PC-3 (cell line): Measurements from ENCODE around the gene TRIM58. TPM values are rescaled to one million over a fixed set of nuclear protein-coding genes. Genes with fewer than 3 reads are reported as not detected.

ENCODE experiments used
- ATAC-seq: fragments of 200-7000 bp; cut with Tn5 transposase; 2 replicates; pipeline ENCODE4 v1.9.1; 2020; ENCODE audit warnings: mild to moderate bottlenecking, moderate library complexity
- Bru-seq: library from RNA; stranded (reverse); fragments of 400-500 nt; gene quantifications from one replicate; lab custom pipeline; 2021; lab: Mats Ljungman, UMichigan
- BruChase-seq, 2 experiments: library from RNA; stranded (reverse); fragments of 400-500 nt; gene quantifications; one replicate each; lab custom pipeline; 2021; lab: Mats Ljungman, UMichigan
- BruUV-seq: library from RNA; stranded (reverse); fragments of 400-500 nt; replicated peaks from 2 replicates; lab custom pipeline; 2021; lab: Mats Ljungman, UMichigan
- CTCF ChIA-PET: fragments of 300-600 bp; sonication (Branson Sonifier 250); formaldehyde crosslinking; loops from one replicate; lab custom pipeline; 2022; ENCODE audit warnings: antibody characterized with exemption; lab: Charles Lee
- POLR2A ChIA-PET: fragments of 300-600 bp; sonication (Branson Sonifier 250); formaldehyde crosslinking; loops from one replicate; lab custom pipeline; 2022; ENCODE audit warnings: antibody characterized with exemption; ENCODE audit not compliant: unreplicated experiment; lab: Charles Lee
- DNase-seq: peaks from one replicate; pipeline ENCODE4 v3.0.0-alpha.2; 2015
- H2AFZ ChIP-seq: fragments of 300-600 bp; sonication (generic); 2 replicates; pipeline ENCODE4 v1.6.0; 2016; ENCODE audit warnings: antibody characterized with exemption, low read length
- H3F3A ChIP-seq: fragments of 300-600 bp; sonication (generic); one replicate; pipeline ENCODE4 v1.6.0; 2017; ENCODE audit warnings: antibody characterized with exemption, low read length, control low read depth, mild to moderate bottlenecking; ENCODE audit not compliant: unreplicated experiment
- H3K27ac ChIP-seq: fragments of 300-600 bp; sonication (generic); 2 replicates; pipeline ENCODE4 v1.5.1; 2016; ENCODE audit warnings: mild to moderate bottlenecking, low read length
- H3K27me3 ChIP-seq: fragments of 300-600 bp; sonication (generic); 2 replicates; pipeline ENCODE4 v1.6.1; 2016; ENCODE audit warnings: low read length, mixed read lengths
- H3K36me3 ChIP-seq: fragments of 300-600 bp; sonication (generic); 2 replicates; pipeline ENCODE4 v1.6.1; 2016; ENCODE audit warnings: low read depth, mixed run types, low read length, mixed read lengths
- H3K4me1 ChIP-seq: fragments of 300-600 bp; sonication (generic); 2 replicates; pipeline ENCODE4 v1.5.1; 2016; ENCODE audit warnings: low read length; ENCODE audit not compliant: insufficient read depth
- H3K4me2 ChIP-seq: fragments of 300-600 bp; sonication (generic); 2 replicates; pipeline ENCODE4 v1.6.0; 2016; ENCODE audit warnings: low read length
- H3K4me3 ChIP-seq: fragments of 300-600 bp; sonication (generic); 2 replicates; pipeline ENCODE4 v1.5.1; 2016; ENCODE audit warnings: mild to moderate bottlenecking, low read length, mixed read lengths
- H3K79me2 ChIP-seq: fragments of 300-600 bp; sonication (generic); 2 replicates; pipeline ENCODE4 v1.6.1; 2017; ENCODE audit warnings: low read length, mixed read lengths
- H3K9ac ChIP-seq: fragments of 300-600 bp; sonication (generic); 2 replicates; pipeline ENCODE4 v1.6.0; 2016; ENCODE audit warnings: mild to moderate bottlenecking, low read length
- H3K9me2 ChIP-seq: fragments of 300-600 bp; sonication (generic); replicated peaks from 2 replicates; pipeline ENCODE4 v1.6.1; 2016; ENCODE audit warnings: mixed run types, low read length, mixed read lengths
- H3K9me3 ChIP-seq: fragments of 300-600 bp; sonication (generic); 2 replicates; pipeline ENCODE4 v1.6.1; 2016; ENCODE audit warnings: low read length, mixed read lengths
- H4K20me1 ChIP-seq: fragments of 300-600 bp; sonication (generic); 2 replicates; pipeline ENCODE4 v1.6.1; 2016; ENCODE audit warnings: low read length, mixed read lengths
- CTCF ChIP-seq: fragments of 300-600 bp; sonication (generic); conservative IDR thresholded peaks from 2 replicates; pipeline ENCODE4 v1.5.1; 2017; ENCODE audit warnings: antibody characterized with exemption, low read depth, mild to moderate bottlenecking, low read length
- EZH2 ChIP-seq: fragments of 300-600 bp; sonication (generic); IDR thresholded peaks from one replicate; pipeline ENCODE4 v1.6.1; 2017; ENCODE audit warnings: antibody characterized with exemption, mild to moderate bottlenecking, low read length; ENCODE audit not compliant: unreplicated experiment
- EZH2phosphoT487 ChIP-seq: fragments of 300-600 bp; sonication (generic); IDR thresholded peaks from 2 replicates; pipeline ENCODE4 v1.6.1; 2018; ENCODE audit warnings: mild to moderate bottlenecking, antibody characterized with exemption, low read length, borderline replicate concordance
- intact Hi-C: fragments of 100-400 bp; cut with micrococcal nuclease; formaldehyde crosslinking; loops from 2 replicates; pipeline ENCODE4 v1.9.0; 2023
- long read RNA-seq: library from polyadenylated mRNA; unstranded; transcript quantifications from one replicate; pipeline ENCODE4 v2.0.0, GENCODE V29; 2021; ENCODE audit not compliant: unreplicated experiment
- total RNA-seq: library from RNA; depleted of rRNA; stranded (reverse); fragments of >200 nt; gene quantifications from 2 replicates; pipeline ENCODE4 v1.2.3, GENCODE V29; 2014; rRNA removed

The TRIM58 gene
- 22.7 and 46.9 TPM in 2 replicates for total RNA-seq
- percentile 82 among the genes with signal in this experiment for Bru-seq, nascent RNA
- percentile 84 among the genes with signal in this experiment for BruChase-seq, experiment 1, labeled RNA remaining after a 6-hour chase
- BruChase-seq, experiment 2, labeled RNA remaining after a 2-hour chase = percentile 68 among the genes with signal in this experiment
- long read RNA-seq, transcript TRIM58-201 (6 exons, 3,225 nt) = major isoform, 53 of 89 reads
- long read RNA-seq, partial matches to known transcripts = 3 of 89 reads
- long read RNA-seq, other reads (novel, unspliced or antisense) = 33 of 89 reads

- Histone ChIP-seq H3K4me1 (peaks cover 26% of the 10 kb centered on the region), H3F3A (no peaks in the 10 kb centered on the region), H3K27me3 (no peaks in the 10 kb centered on the region), H3K36me3 (peaks cover 6% of the 10 kb centered on the region; the same call in 1 of the 2 replicates), H3K79me2 (peaks cover 33% of the 10 kb centered on the region), H4K20me1 (0 out of 2 replicates have a peak, but pooled peaks cover 4% of the 10 kb centered on the region), H3K9me3 (no peaks in the 10 kb centered on the region), H3K27ac (peak within 1 kb of the TSS; percentile 62), H3K4me2 (peak within 1 kb of the TSS; percentile 85), H3K4me3 (peak within 1 kb of the TSS; percentile 72), H2AFZ (peak within 1 kb of the TSS; percentile 88), H3K9me2 (no peaks in the 10 kb centered on the region), H3K9ac (peak within 1 kb of the TSS; percentile 66)
- BruUV-seq = no TSS peak
- POLR2A ChIA-PET = interaction anchor here (0.5 to 0.6 kb wide), 4 partner anchors 9 to 1001 kb away, joined by 3 to 7 read pairs (median 4); partner anchors contain the start of gene ZNF692
- DNase-seq = peak; percentile 96
- intact Hi-C loops = loop anchor here (1.0 to 5.0 kb wide), 5 partner anchors 8 to 328 kb away; partner anchors contain the start of gene OR14A2
- TF ChIP-seq CTCF = peak; percentile 85
- peak; percentile 94 for TF ChIP-seq EZH2phosphoT487
- no peak for TF ChIP-seq EZH2
- CTCF ChIA-PET = interaction anchor here (0.6 to 2.2 kb wide), 5 partner anchors 29 to 176 kb away, joined by 3 to 14 read pairs (median 5); no protein-coding TSS in a partner anchor
- ATAC-seq = peak; percentile 83
Measured at GRCh38 chr1:247857069-247857984, at the start of gene TRIM58. TRIM58 (plus strand) TSS chr1:247857187; CDS start chr1:247857247, 60 bp downstream.

DNA sequence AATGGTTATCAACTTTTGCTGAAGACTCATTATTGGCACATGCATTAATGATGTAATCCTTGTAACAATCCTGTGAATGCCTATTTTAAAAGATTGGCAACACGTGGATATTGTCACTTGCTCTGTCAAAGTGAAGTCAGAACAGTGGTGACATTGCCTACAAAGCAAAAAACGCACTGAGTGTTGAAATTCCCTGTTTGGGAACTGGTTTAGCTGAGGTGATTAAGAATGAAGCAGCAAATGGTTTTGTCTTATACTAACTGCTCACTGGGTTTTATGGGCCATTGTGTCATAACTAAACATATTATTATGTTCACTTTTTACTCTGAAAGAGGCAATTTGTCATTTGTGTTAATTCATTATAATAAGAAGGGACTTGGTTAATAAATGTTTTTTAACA lies 44.4 kb upstream of the TRIM58 start:
- H4K20me1 ChIP-seq = no peaks in the 10 kb centered on the region
- peak; percentile 87 for DNase-seq
- H3K9ac ChIP-seq = no peak overlapping the region
- ChIA-PET CTCF (no interaction called here), POLR2A (no interaction called here)
- peaks cover 8% of the 10 kb centered on the region for H3K4me1 ChIP-seq
- TF ChIP-seq EZH2phosphoT487 = no peak
- H3K27ac ChIP-seq = no peak overlapping the region
- no peaks in the 10 kb centered on the region for H3K79me2 ChIP-seq
- peak; percentile 84 for ATAC-seq
- no peaks in the 10 kb centered on the region for H3K36me3 ChIP-seq
- intact Hi-C loops = loop anchor here (1.0 kb wide), 1 partner anchor 131 kb away; no protein-coding TSS in a partner anchor
- no peaks in the 10 kb centered on the region for H3K9me3 ChIP-seq
- no TSS peak for BruUV-seq
- no peak overlapping the region for H2AFZ ChIP-seq
- no peak overlapping the region for H3K4me3 ChIP-seq
- no peaks in the 10 kb centered on the region for H3K9me2 ChIP-seq
- no peak overlapping the region for H3K4me2 ChIP-seq
- no peaks in the 10 kb centered on the region for H3F3A ChIP-seq
- no peaks in the 10 kb centered on the region for H3K27me3 ChIP-seq

GRCh38 chr1:247822060-247822459 lies 34.9 kb upstream of the TRIM58 start:
- H3K9me2 ChIP-seq = 0 out of 2 replicates have a peak, but pooled peaks cover 3% of the 10 kb centered on the region
- intact Hi-C loops = no loop called here
- H3K36me3 ChIP-seq = no peaks in the 10 kb centered on the region
- H3K27ac ChIP-seq = no peak overlapping the region
- no peak overlapping the region for H2AFZ ChIP-seq
- no peak overlapping the region for H3K4me2 ChIP-seq
- ATAC-seq (no peak), DNase-seq (no peak)
- H3K79me2 ChIP-seq = no peaks in the 10 kb centered on the region
- ChIA-PET POLR2A (no interaction called here), CTCF (no interaction called here)
- BruUV-seq = no TSS peak
- TF ChIP-seq CTCF (no peak), EZH2 (no peak), EZH2phosphoT487 (no peak)
- H3K4me3 ChIP-seq = no peak overlapping the region
- no peaks in the 10 kb centered on the region for H3F3A ChIP-seq
- H3K4me1 ChIP-seq = no peaks in the 10 kb centered on the region
- H4K20me1 ChIP-seq = no peaks in the 10 kb centered on the region
- no peaks in the 10 kb centered on the region for H3K9me3 ChIP-seq
- no peak overlapping the region for H3K9ac ChIP-seq
- H3K27me3 ChIP-seq = no peaks in the 10 kb centered on the region
